Measurements from ENCODE around the gene TSR3. TPM values are rescaled to one million over a fixed set of nuclear protein-coding genes. Genes with fewer than 3 reads are reported as not detected.

TSR3 gene
- total and polyA plus RNA-seq, 2 of the 13 experiments (the other 11 are each of a cell fraction or from before 2014, with no cell fraction given), result 24.2 to 51.0 TPM

DNA sequence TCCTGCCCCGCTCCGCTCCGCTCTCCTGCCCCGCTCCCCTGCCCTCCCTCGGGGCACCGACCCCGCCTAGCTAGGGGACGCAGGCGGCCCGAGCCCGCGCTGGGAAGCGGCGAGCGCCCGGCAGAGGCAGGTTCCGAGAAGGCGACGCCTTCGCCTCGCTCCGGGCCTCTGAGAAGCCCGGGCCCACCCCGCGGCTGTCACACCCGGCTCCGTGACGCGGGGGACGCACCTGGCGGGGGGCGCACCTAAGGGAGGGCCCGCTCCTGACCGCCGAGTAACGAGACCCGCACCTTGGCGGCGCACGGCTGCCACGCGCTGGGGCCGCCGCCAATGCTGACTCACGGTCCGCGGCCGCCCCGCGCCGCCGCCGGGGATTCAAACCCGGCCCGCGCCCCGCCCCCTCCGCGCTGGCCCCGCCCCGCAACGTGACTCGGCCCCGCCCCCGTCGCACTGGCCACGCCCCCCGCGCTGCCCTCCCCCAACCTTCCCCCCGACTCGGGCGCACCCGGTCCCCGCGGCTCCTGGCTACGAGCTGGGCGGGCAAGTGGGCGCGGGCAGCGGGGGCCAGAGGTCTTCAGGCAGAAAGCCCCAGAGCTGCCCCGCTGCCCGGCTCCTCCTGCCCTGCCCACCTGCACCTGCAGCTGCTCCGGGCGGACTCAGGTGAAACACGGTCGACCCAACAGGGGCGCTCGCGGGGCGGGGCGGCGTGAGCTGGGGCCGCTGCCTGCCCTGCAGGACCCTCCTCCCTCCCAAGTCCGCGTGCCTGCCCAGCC is 27.8 kb upstream of the TSR3 start (continued):
- TF ChIP-seq STAG1 (CRISPR knock-in tag; IDR thresholded peaks at IDR 0.05), result 0 out of 2 replicates have a peak, but pooled peaks have one; percentile 12
- TF ChIP-seq, protein P1, sequence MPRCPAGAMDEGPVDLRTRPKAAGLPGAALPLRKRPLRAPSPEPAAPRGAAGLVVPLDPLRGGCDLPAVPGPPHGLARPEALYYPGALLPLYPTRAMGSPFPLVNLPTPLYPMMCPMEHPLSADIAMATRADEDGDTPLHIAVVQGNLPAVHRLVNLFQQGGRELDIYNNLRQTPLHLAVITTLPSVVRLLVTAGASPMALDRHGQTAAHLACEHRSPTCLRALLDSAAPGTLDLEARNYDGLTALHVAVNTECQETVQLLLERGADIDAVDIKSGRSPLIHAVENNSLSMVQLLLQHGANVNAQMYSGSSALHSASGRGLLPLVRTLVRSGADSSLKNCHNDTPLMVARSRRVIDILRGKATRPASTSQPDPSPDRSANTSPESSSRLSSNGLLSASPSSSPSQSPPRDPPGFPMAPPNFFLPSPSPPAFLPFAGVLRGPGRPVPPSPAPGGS (CRISPR knock-in tag; IDR thresholded peaks at IDR 0.05), result no peak
- TF ChIP-seq, protein P2, sequence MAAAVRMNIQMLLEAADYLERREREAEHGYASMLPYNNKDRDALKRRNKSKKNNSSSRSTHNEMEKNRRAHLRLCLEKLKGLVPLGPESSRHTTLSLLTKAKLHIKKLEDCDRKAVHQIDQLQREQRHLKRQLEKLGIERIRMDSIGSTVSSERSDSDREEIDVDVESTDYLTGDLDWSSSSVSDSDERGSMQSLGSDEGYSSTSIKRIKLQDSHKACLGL (CRISPR knock-in tag; IDR thresholded peaks at IDR 0.05), result peak; percentile 70
- peak; percentile 38; the same call in 1 of the 2 replicates for TF ChIP-seq ZSCAN21 (CRISPR knock-in tag; IDR thresholded peaks at IDR 0.05; ENCODE audit: borderline replicate concordance)
- 0 out of 2 replicates have a peak, but pooled peaks have one; percentile 10 for TF ChIP-seq ZC3H13 (CRISPR knock-in tag; IDR thresholded peaks at IDR 0.05)
- peak; percentile 88; the same call in 1 of the 2 replicates for TF ChIP-seq ARID2 (CRISPR knock-in tag; IDR thresholded peaks at IDR 0.05; ENCODE audit: borderline replicate concordance)
- no peak for TF ChIP-seq ZNF570 (CRISPR knock-in tag; IDR thresholded peaks at IDR 0.05; ENCODE audit: borderline replicate concordance)
- TF ChIP-seq NR2F1 (CRISPR knock-in tag; IDR thresholded peaks at IDR 0.05), result 0 out of 4 replicates have a peak, but pooled peaks of 1 of the 2 experiments have one; percentile 7
- TF ChIP-seq, protein P3, sequence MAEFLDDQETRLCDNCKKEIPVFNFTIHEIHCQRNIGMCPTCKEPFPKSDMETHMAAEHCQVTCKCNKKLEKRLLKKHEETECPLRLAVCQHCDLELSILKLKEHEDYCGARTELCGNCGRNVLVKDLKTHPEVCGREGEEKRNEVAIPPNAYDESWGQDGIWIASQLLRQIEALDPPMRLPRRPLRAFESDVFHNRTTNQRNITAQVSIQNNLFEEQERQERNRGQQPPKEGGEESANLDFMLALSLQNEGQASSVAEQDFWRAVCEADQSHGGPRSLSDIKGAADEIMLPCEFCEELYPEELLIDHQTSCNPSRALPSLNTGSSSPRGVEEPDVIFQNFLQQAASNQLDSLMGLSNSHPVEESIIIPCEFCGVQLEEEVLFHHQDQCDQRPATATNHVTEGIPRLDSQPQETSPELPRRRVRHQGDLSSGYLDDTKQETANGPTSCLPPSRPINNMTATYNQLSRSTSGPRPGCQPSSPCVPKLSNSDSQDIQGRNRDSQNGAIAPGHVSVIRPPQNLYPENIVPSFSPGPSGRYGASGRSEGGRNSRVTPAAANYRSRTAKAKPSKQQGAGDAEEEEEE (CRISPR knock-in tag; IDR thresholded peaks at IDR 0.05; ENCODE audit: borderline replicate concordance), result no peak
- TF ChIP-seq, protein P4, sequence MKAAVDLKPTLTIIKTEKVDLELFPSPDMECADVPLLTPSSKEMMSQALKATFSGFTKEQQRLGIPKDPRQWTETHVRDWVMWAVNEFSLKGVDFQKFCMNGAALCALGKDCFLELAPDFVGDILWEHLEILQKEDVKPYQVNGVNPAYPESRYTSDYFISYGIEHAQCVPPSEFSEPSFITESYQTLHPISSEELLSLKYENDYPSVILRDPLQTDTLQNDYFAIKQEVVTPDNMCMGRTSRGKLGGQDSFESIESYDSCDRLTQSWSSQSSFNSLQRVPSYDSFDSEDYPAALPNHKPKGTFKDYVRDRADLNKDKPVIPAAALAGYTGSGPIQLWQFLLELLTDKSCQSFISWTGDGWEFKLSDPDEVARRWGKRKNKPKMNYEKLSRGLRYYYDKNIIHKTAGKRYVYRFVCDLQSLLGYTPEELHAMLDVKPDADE (CRISPR knock-in tag; IDR thresholded peaks at IDR 0.05), result no peak
- TF ChIP-seq ZBTB38 (CRISPR knock-in tag; IDR thresholded peaks at IDR 0.05), result no peak
- TF ChIP-seq, protein P5, sequence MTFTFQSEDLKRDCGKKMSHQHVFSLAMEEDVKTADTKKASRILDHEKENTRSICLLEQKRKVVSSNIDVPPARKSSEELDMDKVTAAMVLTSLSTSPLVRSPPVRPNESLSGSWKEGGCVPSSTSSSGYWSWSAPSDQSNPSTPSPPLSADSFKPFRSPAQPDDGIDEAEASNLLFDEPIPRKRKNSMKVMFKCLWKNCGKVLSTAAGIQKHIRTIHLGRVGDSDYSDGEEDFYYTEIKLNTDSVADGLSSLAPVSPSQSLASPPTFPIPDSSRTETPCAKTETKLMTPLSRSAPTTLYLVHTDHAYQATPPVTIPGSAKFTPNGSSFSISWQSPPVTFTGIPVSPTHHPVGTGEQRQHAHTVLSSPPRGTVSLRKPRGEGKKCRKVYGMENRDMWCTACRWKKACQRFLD (CRISPR knock-in tag; IDR thresholded peaks at IDR 0.05; ENCODE audit: borderline replicate concordance), result peak; percentile 69; the same call in 1 of the 2 replicates
- no peak for TF ChIP-seq ZNF451 (CRISPR knock-in tag; IDR thresholded peaks at IDR 0.05)
- TF ChIP-seq ZNF773 (CRISPR knock-in tag; IDR thresholded peaks at IDR 0.05; ENCODE audit: borderline replicate concordance), result no peak
- TF ChIP-seq, protein P6, sequence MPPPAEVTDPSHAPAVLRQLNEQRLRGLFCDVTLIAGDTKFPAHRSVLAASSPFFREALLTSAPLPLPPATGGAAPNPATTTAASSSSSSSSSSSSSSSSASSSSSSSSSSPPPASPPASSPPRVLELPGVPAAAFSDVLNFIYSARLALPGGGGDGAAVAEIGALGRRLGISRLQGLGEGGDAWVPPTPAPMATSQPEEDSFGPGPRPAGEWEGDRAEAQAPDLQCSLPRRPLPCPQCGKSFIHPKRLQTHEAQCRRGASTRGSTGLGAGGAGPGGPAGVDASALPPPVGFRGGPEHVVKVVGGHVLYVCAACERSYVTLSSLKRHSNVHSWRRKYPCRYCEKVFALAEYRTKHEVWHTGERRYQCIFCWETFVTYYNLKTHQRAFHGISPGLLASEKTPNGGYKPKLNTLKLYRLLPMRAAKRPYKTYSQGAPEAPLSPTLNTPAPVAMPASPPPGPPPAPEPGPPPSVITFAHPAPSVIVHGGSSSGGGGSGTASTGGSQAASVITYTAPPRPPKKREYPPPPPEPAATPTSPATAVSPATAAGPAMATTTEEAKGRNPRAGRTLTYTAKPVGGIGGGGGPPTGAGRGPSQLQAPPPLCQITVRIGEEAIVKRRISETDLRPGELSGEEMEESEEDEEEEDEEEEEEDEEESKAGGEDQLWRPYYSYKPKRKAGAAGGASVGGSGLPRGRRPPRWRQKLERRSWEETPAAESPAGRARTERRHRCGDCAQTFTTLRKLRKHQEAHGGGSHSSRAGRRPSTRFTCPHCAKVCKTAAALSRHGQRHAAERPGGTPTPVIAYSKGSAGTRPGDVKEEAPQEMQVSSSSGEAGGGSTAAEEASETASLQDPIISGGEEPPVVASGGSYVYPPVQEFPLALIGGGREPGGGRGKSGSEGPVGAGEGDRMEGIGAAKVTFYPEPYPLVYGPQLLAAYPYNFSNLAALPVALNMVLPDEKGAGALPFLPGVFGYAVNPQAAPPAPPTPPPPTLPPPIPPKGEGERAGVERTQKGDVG (CRISPR knock-in tag; IDR thresholded peaks at IDR 0.05; ENCODE audit: borderline replicate concordance), result no peak
- TF ChIP-seq, protein P7, sequence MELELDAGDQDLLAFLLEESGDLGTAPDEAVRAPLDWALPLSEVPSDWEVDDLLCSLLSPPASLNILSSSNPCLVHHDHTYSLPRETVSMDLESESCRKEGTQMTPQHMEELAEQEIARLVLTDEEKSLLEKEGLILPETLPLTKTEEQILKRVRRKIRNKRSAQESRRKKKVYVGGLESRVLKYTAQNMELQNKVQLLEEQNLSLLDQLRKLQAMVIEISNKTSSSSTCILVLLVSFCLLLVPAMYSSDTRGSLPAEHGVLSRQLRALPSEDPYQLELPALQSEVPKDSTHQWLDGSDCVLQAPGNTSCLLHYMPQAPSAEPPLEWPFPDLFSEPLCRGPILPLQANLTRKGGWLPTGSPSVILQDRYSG (CRISPR knock-in tag; IDR thresholded peaks at IDR 0.05), result 0 out of 2 replicates have a peak, but pooled peaks have one; percentile 57
- TF ChIP-seq KLF9 (CRISPR knock-in tag; IDR thresholded peaks at IDR 0.05; ENCODE audit: low read depth), result no peak
